ENCODE results near the gene CLPTM1.
A peak's percentile ranks its signal among the peaks of the same experiment; 100 is the strongest.
"Not testable (repeated sequence)": the region's sequence is repeated elsewhere in the genome, so short reads cannot be mapped to it uniquely, and the experiment has no call there.

CLPTM1 gene

GRCh38 chr19:44992336-44993163, 37.4 kb downstream of the CLPTM1 start:
- TF ChIP-seq, protein P1, sequence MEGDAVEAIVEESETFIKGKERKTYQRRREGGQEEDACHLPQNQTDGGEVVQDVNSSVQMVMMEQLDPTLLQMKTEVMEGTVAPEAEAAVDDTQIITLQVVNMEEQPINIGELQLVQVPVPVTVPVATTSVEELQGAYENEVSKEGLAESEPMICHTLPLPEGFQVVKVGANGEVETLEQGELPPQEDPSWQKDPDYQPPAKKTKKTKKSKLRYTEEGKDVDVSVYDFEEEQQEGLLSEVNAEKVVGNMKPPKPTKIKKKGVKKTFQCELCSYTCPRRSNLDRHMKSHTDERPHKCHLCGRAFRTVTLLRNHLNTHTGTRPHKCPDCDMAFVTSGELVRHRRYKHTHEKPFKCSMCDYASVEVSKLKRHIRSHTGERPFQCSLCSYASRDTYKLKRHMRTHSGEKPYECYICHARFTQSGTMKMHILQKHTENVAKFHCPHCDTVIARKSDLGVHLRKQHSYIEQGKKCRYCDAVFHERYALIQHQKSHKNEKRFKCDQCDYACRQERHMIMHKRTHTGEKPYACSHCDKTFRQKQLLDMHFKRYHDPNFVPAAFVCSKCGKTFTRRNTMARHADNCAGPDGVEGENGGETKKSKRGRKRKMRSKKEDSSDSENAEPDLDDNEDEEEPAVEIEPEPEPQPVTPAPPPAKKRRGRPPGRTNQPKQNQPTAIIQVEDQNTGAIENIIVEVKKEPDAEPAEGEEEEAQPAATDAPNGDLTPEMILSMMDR (IDR thresholded peaks at IDR 0.05; ENCODE audit: low read depth, low read length, missing control alignments) = no peak
- DNase-seq (ENCODE audit: low read depth) = no peak
- H3K4me3 ChIP-seq (ENCODE audit: low read depth, low read length) = no peak overlapping the region

- no peak overlapping the region for H3K4me3 ChIP-seq (ENCODE audit: low read depth, low read length)
- TF ChIP-seq, protein P1 (IDR thresholded peaks at IDR 0.05; ENCODE audit: low read depth, low read length, missing control alignments) = no peak
Measured at GRCh38 chr19:44993526-44993925, 38.3 kb downstream of the CLPTM1 start.

GRCh38 chr19:44993926-44994537, 38.9 kb downstream of the CLPTM1 start:
- H3K4me3 ChIP-seq (ENCODE audit: low read depth, low read length) = no peak overlapping the region
- no peak for DNase-seq (ENCODE audit: low read depth)
- TF ChIP-seq, protein P1 (IDR thresholded peaks at IDR 0.05; ENCODE audit: low read depth, low read length, missing control alignments) = no peak

More at GRCh38 chr19:44993526-44993925, 38.3 kb downstream of the CLPTM1 start:
- no peak for DNase-seq (ENCODE audit: low read depth)

GRCh38 chr19:44998025-44998424, 42.8 kb downstream of the CLPTM1 start:
- DNase-seq (ENCODE audit: low read depth) = no peak
- TF ChIP-seq, protein P1 (IDR thresholded peaks at IDR 0.05; ENCODE audit: low read depth, low read length, missing control alignments) = no peak
- H3K4me3 ChIP-seq (ENCODE audit: low read depth, low read length) = no peak overlapping the region

DNA sequence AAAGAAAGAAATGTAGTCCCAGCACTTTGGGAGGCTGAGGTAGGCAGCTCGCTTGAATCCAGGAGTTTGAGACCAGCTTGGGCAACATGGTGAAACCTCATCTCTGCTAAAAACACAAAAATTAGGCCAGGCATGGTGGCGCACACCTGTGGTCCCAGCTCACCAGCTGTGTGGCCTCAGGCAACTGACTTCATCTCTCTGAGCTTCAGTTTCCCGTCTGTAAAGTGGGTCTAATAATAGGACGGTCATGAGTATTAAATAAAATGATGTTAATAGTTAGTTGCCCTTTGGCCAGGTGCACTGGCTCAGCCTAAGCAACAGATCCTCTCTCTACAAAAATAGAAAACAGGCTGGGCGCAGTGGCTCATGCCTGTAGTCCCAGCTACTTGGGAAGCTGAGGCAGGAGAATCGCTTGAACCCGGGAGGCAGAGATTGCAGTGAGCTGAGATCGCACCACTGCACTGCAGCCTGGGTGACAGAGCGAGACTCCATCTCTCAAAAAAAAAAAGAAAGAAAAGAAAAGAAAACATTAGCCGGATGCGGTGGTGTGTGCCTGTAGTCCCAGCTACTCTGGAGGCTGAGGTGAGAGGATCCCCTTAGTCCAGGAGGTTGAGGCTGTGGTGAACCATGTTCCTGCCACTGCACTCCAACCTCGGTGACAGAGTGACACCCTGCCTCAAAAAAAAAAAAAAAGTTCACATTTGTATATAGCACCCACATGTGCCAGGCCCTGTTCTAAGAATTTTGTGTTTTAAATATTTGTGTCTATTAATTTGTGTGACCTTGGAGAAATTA, 44.1 kb downstream of the CLPTM1 start:
- not testable (repeated sequence) for DNase-seq (ENCODE audit: low read depth); H3K4me3 ChIP-seq (ENCODE audit: low read depth, low read length)

DNA sequence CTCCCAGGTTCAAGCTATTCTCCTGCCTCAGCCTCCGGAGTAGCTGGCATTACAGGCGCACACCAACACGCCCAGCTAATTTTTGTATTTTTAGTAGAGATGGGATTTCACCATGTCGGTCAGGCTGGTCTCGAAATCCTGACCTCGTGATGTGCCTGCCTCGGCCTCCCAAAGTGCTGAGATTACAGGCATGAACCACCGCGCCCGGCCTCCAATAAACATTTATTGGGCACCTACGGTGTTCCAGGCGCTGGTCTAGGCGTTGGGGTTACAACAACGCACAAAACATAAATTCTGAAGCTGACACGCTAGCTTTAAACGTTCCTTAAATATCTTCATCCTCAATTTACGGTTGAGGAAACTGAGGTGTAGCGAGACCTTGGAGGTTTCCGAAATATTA, 45.5 kb downstream of the CLPTM1 start:
- peak overlapping the region; percentile 45 for H3K4me3 ChIP-seq (ENCODE audit: low read depth, low read length)
- not testable (repeated sequence) for DNase-seq (ENCODE audit: low read depth)

DNA sequence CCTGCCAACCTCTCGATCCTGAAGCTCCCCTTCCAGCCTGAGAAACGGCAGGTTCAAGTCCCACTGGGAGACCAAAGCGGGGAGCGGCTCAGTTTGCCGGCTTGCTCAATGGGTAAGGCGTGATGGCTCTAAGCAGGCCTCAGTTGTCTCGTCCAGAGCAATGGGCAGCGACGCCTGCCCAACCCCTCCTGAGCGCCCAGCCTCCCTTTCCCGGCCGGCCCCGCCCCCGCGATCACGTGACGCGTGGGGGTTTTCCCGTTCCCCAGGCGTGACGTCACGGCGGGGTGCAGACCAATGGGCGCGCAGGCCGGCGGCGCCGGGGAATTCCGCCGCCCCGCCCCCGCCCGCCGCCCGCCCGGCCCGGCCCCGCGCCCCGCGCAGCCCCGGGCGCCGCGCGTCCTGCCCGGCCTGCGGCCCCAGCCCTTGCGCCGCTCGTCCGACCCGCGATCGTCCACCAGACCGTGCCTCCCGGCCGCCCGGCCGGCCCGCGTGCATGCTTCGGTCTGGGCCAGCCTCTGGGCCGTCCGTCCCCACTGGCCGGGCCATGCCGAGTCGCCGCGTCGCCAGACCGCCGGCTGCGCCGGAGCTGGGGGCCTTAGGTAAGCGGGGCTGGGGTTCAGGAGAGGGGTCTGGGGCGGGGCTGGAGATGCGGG, 46.0 kb downstream of the CLPTM1 start, which contains the start of gene RELB:
TSS of gene RELB (plus strand) at position 378 of the 653 bp plus-strand sequence. CDS start at position 494, 116 bp downstream.
- TF ChIP-seq, protein P1 (IDR thresholded peaks at IDR 0.05; ENCODE audit: low read depth, low read length, missing control alignments) = no peak
- peak within 1 kb of the TSS; percentile 87 for H3K4me3 ChIP-seq (ENCODE audit: low read depth, low read length)
- no peak for DNase-seq (ENCODE audit: low read depth)
